Subcutaneous adipose tissue (tissue), 4 donors: Measurements from ENCODE around the gene NEK1. TPM values are rescaled to one million over a fixed set of nuclear protein-coding genes. Genes with fewer than 3 reads are reported as not detected.

ENCODE experiments used
- total RNA-seq, 4 donors: library from RNA; depleted of rRNA; stranded (reverse); fragments of >200 nt; gene quantifications; one replicate each; pipeline ENCODE4 v1.1.0, GENCODE V29; 2016
- TF ChIP-seq, protein P1 (sequence below): fragments of 450-650 bp; IDR thresholded peaks from one replicate; pipeline ENCODE4 v1.5.1; 2016; ENCODE audit warnings: low read depth, mild to moderate bottlenecking, control low read depth, antibody characterized with exemption, moderate library complexity

The NEK1 gene
- total RNA-seq, 4 donors from 2014 or later = 10.7 to 15.9 (median 14.0) TPM

DNA sequence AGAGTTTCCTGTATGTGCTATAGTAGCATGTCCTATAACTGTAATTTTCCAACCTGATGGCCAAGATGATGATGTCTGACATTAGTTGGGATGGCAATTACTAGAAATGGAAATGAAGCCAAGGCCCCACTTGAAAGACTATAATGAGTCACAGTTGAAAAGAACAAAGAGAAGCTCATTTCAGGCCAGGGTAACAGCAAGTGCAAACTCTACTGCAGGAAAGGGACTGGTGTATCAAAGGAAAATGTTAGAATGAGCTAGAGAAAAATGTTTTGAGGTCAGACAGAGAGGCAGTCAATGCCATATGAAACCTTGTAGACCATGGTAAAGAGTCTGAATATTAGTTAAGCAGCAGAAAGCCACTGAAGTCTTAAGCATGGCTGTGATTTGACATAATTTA lies 195.4 kb downstream of the NEK1 start:
- TF ChIP-seq, protein P1, sequence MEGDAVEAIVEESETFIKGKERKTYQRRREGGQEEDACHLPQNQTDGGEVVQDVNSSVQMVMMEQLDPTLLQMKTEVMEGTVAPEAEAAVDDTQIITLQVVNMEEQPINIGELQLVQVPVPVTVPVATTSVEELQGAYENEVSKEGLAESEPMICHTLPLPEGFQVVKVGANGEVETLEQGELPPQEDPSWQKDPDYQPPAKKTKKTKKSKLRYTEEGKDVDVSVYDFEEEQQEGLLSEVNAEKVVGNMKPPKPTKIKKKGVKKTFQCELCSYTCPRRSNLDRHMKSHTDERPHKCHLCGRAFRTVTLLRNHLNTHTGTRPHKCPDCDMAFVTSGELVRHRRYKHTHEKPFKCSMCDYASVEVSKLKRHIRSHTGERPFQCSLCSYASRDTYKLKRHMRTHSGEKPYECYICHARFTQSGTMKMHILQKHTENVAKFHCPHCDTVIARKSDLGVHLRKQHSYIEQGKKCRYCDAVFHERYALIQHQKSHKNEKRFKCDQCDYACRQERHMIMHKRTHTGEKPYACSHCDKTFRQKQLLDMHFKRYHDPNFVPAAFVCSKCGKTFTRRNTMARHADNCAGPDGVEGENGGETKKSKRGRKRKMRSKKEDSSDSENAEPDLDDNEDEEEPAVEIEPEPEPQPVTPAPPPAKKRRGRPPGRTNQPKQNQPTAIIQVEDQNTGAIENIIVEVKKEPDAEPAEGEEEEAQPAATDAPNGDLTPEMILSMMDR = no peak

DNA sequence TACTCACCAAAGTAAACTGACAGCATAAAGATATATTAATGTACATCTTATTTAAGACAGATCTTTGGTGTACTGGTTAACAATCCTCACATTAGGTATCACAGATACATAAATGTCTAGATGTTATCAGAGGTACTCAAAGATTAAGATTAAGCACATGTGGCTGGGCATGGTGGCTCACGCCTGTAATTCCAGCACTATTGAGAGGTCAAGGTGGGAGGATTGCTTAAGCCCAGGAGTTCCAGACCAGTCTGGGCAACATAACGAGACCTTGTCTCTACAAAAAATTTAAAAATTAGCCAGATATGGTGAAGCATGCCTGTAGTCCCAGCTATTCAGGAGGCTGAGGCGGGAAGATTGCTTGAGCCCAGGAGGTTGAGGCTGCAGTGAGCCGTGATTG lies 195.9 kb downstream of the NEK1 start:
- TF ChIP-seq, protein P1 = no peak

DNA sequence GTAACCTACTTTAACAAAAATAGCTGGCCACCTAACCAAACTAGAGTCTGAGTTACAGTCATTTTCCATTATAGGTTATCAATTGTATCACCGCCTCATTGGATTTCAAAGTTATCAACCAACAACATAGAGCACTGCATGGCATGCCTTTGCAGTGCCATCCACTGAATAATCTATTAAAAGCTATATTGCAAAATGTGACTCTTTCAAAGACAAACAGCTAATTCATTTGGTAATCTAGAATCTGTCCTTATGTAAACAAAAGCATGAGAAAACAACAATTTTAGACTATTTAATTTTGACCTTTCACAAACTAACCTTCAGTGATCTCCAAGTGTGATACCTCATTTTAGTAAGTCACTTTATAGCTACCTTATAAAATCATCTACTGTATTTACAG lies 197.5 kb downstream of the NEK1 start:
- TF ChIP-seq, protein P1 = no peak

DNA sequence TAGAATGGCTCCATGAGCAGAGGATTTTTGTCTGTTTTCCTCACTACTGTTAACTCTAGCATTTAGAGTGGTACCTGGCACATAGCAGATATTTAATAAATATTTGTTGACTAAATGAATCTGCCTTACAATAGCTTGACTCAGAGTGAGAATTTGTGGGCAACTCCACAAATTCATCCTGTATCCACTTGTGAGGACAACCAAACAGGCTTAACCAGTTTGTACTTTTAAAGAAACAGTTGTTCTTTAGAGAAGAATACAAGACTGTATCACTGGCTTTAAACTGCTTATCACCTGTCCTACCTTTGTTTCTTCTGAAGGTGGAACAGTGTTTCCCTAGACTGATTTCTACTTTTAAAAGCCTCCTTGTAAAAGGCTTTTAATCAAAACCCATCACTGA lies 200.3 kb downstream of the NEK1 start:
- TF ChIP-seq, protein P1 = no peak

DNA sequence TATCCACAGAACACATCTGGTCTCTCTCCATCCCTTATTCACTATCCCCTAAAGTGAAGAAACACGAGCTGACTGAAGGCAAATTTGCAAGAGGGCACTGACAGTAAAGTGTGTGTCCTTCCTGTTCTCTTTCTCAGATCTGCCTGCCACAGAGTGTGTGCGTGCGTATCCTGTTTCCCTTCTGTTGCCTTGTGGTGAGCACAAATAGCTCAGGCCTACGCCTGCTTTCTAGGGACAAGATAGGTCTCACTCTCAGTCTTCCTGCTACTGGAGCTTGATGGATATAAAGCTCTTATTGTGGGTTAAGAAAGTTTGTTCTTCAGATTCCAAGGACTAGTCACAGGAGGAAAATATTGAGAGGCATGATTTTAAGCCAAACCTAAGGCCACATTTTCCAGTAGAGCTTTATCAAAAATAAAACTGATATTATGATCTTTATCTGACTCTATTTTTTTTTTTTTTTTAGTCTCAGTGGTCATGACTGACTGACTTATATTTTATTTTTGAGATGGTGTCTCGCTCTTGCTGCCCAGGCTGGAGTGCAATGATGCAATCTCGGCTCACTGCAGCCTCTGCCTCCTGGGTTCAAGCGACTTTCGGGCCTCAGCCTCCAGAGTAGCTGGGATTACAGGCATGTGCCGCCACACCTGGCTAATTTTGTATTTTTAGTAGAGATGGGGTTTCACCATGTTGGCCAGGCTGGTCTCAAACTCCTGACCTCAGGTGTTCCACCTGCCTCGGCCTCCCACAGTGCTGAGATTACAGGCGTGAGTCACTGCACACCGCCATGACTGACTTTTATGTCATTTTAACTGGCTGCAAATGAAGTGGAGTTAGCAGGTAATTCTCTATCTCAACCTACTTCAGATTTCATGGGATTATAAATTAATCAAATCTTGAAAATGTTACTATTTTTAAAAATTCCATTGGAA lies 201.3 kb downstream of the NEK1 start:
- TF ChIP-seq, protein P1 = no peak

DNA sequence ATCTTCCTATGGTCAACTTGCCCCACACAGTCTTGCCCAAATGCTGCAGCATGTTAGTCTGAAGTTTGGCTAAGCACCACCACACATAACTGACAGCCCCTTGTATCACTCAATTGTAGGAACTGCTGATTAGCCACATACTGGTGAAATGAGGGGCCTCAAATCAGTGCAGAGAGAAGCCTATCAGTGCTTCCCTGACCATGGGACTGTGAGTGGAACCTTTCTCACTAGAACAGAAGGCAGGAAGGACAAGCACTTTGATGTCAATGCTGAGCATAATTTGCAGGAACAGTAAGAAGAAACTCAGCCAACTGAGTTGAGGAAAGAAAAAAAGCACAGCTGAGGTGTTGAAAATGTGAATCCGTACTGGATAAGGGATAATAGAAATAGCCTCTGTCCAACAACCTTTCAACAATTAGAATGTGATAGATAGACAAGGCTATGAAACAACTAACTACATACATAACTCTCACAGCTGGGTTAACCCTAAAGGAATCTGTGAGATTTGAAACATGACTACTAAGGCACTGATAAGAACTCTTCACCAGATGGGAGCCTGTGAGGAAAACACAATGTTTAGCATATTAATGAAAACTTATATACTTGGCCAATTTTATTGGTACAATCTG lies 205.1 kb downstream of the NEK1 start:
- TF ChIP-seq, protein P1 = no peak

DNA sequence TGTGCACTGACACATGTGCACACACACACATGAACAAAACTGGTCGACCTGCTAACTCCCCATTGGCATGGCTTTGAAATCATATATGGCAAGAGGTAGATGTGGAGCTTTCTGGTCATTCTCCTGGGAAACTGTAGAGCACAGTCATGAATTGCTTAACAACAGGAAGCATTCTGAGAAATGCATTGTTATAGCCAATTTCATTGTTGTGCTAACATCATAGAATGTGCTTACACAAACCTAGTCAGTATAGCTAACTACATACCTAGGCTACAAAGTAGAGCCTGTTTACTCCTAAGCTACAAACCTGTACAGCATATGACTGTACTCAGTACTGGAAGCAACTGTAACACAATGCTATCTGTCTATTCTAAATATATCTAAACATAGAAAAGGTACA lies 207.4 kb downstream of the NEK1 start:
- TF ChIP-seq, protein P1 = no peak
